Keratinocyte (primary cell): Measurements from ENCODE around the gene OBSCN. TPM values are rescaled to one million over a fixed set of nuclear protein-coding genes. Genes with fewer than 3 reads are reported as not detected.

Source experiments
- DNase-seq: peaks from one replicate; pipeline ENCODE4 v3.0.0-alpha.2; 2011; ENCODE audit warnings: low read depth, missing footprints, low spot score
- FAIRE-seq: peaks from 2 replicates; lab custom pipeline; 2011; peaks lifted over from hg19 to GRCh38; lab: Jason Lieb, UNC
- H2AFZ ChIP-seq: 2 replicates; pipeline ENCODE4 v1.6.0; 2012; ENCODE audit warnings: low read length, control low read depth, inconsistent platforms; ENCODE audit not compliant: control insufficient read depth
- H3K27ac ChIP-seq: 2 replicates; pipeline ENCODE4 v1.5.1; 2011; ENCODE audit warnings: low read length; ENCODE audit not compliant: control insufficient read depth, insufficient read depth
- H3K27me3 ChIP-seq: 3 replicates; pipeline ENCODE4 v1.6.0; 2011; ENCODE audit warnings: low read length; ENCODE audit not compliant: control insufficient read depth, insufficient read depth; ENCODE audit errors: extremely low read depth
- H3K36me3 ChIP-seq, 2 experiments: 2 replicates in 1 of 2; 3 replicates in 1 of 2; pipeline ENCODE4 v1.5.1; 2011; ENCODE audit warnings: low read length in 2 of 2, mild to moderate bottlenecking in 1 of 2; ENCODE audit not compliant: control insufficient read depth in 2 of 2, insufficient read depth in 2 of 2; ENCODE audit errors: extremely low read depth in 1 of 2
- H3K4me1 ChIP-seq: 3 replicates; pipeline ENCODE4 v1.5.1; 2011; ENCODE audit warnings: low read length; ENCODE audit not compliant: control insufficient read depth, insufficient read depth; ENCODE audit errors: extremely low read depth
- H3K4me2 ChIP-seq: 3 replicates; pipeline ENCODE4 v1.6.0; 2011; ENCODE audit warnings: low read depth, low read length; ENCODE audit not compliant: control insufficient read depth, insufficient read depth; ENCODE audit errors: extremely low read depth
- H3K4me3 ChIP-seq, 3 experiments: fragments of 200-600 bp in 1 of 3; sonication (generic) in 1 of 3; 2 replicates in 2 of 3; 3 replicates in 1 of 3; pipeline ENCODE4 v1.5.1; 2011 to 2016; ENCODE audit warnings: low read length in 3 of 3, mild to moderate bottlenecking in 3 of 3, control low read depth in 2 of 3, inconsistent platforms in 1 of 3, low read depth in 1 of 3, mixed read lengths in 1 of 3, mixed run types in 1 of 3, moderate library complexity in 1 of 3; ENCODE audit not compliant: control insufficient read depth in 2 of 3, insufficient read depth in 2 of 3; ENCODE audit errors: extremely low read depth in 1 of 3
- H3K79me2 ChIP-seq: 2 replicates; pipeline ENCODE4 v1.6.0; 2012; ENCODE audit warnings: low read length; ENCODE audit not compliant: control insufficient read depth, insufficient read depth
- H3K9ac ChIP-seq: 3 replicates; pipeline ENCODE4 v1.6.0; 2011; ENCODE audit warnings: low read length; ENCODE audit not compliant: control insufficient read depth, insufficient read depth; ENCODE audit errors: extremely low read depth
- H3K9me1 ChIP-seq: 3 replicates; pipeline ENCODE4 v1.6.0; 2011; ENCODE audit warnings: low read length; ENCODE audit not compliant: control insufficient read depth, insufficient read depth; ENCODE audit errors: extremely low read depth
- H3K9me3 ChIP-seq: 2 replicates; pipeline ENCODE4 v1.5.1; 2012; ENCODE audit warnings: low read depth, low read length; ENCODE audit not compliant: control insufficient read depth
- H4K20me1 ChIP-seq: 3 replicates; pipeline ENCODE4 v1.6.0; 2011; ENCODE audit warnings: low read length; ENCODE audit not compliant: control insufficient read depth, insufficient read depth; ENCODE audit errors: extremely low read depth
- EZH2 ChIP-seq: IDR thresholded peaks from one replicate; pipeline ENCODE4 v1.6.1; 2012; ENCODE audit warnings: inconsistent platforms, mild to moderate bottlenecking, low read length, moderate library complexity
- dilution Hi-C: fragments of 300-500 bp; cut with MboI; formaldehyde crosslinking; loops from one replicate; pipeline ENCODE4 v1.7.0; 2020; ENCODE audit warnings: low sequenced_read_pairs; ENCODE audit not compliant: extremely low pct_ligation_motif_present
- polyA plus RNA-seq, 5 experiments: library from polyadenylated mRNA; depleted of rRNA in 3 of 5; stranded (reverse) in 3 of 5; stranded (forward) in 1 of 5; unstranded in 1 of 5; fragments of >200 nt; gene quantifications; 1 replicate in 1 of 5; 2 replicates in 3 of 5; 3 replicates in 1 of 5; pipeline versions ENCODE4 v1.2.1 to v1.2.3, GENCODE V29; 2011 to 2012; ENCODE audit warnings: missing spikeins in 2 of 5, low read depth in 1 of 5, low replicate concordance in 1 of 5
- TF ChIP-seq, protein P1 (sequence below), 3 experiments: IDR thresholded peaks in 1 of 3; conservative IDR thresholded peaks in 1 of 3; optimal IDR thresholded peaks in 1 of 3; 2 replicates in 2 of 3; 3 replicates in 1 of 3; pipeline versions ENCODE3 to v1.5.1; 2011; ENCODE audit warnings: low read length in 3 of 3, mild to moderate bottlenecking in 3 of 3, moderate library complexity in 2 of 3, control low read depth in 1 of 3, inconsistent platforms in 1 of 3; ENCODE audit not compliant: insufficient read depth in 2 of 3; ENCODE audit errors: extremely low read depth in 1 of 3

The OBSCN gene
- polyA plus RNA-seq, 1 donor (not counting 4 experiments of a cell fraction or from before 2014, with no cell fraction given), result 1.8 TPM

DNA sequence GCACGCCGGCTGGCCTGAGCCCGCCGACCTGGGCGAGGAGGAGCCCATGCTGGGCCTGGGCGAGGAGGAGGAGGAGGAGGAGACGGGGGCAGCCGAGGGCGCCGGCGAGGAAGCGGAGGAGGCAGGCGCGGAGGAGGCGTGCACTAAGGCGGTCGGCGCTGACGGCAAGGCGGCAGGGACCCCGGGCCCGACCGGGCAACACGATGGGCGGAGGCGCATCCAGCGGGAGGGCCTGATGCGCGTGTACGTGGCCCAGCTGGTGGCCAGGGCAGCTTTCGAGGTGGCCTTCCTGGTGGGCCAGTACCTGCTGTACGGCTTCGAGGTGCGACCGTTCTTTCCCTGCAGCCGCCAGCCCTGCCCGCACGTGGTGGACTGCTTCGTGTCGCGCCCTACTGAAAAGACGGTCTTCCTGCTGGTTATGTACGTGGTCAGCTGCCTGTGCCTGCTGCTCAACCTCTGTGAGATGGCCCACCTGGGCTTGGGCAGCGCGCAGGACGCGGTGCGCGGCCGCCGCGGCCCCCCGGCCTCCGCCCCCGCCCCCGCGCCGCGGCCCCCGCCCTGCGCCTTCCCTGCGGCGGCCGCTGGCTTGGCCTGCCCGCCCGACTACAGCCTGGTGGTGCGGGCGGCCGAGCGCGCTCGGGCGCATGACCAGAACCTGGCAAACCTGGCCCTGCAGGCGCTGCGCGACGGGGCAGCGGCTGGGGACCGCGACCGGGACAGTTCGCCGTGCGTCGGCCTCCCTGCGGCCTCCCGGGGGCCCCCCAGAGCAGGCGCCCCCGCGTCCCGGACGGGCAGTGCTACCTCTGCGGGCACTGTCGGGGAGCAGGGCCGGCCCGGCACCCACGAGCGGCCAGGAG is 49.5 kb upstream of the OBSCN start:
- DNase-seq (no peak), FAIRE-seq (no peak)
- no peak overlapping the region for H3K9ac ChIP-seq
- TF ChIP-seq, protein P1, sequence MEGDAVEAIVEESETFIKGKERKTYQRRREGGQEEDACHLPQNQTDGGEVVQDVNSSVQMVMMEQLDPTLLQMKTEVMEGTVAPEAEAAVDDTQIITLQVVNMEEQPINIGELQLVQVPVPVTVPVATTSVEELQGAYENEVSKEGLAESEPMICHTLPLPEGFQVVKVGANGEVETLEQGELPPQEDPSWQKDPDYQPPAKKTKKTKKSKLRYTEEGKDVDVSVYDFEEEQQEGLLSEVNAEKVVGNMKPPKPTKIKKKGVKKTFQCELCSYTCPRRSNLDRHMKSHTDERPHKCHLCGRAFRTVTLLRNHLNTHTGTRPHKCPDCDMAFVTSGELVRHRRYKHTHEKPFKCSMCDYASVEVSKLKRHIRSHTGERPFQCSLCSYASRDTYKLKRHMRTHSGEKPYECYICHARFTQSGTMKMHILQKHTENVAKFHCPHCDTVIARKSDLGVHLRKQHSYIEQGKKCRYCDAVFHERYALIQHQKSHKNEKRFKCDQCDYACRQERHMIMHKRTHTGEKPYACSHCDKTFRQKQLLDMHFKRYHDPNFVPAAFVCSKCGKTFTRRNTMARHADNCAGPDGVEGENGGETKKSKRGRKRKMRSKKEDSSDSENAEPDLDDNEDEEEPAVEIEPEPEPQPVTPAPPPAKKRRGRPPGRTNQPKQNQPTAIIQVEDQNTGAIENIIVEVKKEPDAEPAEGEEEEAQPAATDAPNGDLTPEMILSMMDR (optimal IDR thresholded peaks at IDR 0.05 in 1 of 3, IDR thresholded peaks at IDR 0.05 in 1 of 3, conservative IDR thresholded peaks at IDR 0.05 in 1 of 3; ENCODE audit: extremely low read depth in 1 of 3, insufficient read depth in 2 of 3, low read length in 3 of 3), result no peak
- no peak for TF ChIP-seq EZH2
- H3K27ac ChIP-seq, result no peak overlapping the region
- no peak overlapping the region for H3K4me3 ChIP-seq
- peaks cover 42% of the 10 kb centered on the region for H3K4me1 ChIP-seq
- no peaks in the 10 kb centered on the region for H3K79me2 ChIP-seq
- no peaks in the 10 kb centered on the region for H3K27me3 ChIP-seq
- no peaks in the 10 kb centered on the region for H4K20me1 ChIP-seq
- H3K36me3 ChIP-seq, result no peaks in the 10 kb centered on the region
- no peak overlapping the region for H3K4me2 ChIP-seq
- no peak overlapping the region for H2AFZ ChIP-seq
- no peaks in the 10 kb centered on the region for H3K9me1 ChIP-seq
- H3K9me3 ChIP-seq, result no peaks in the 10 kb centered on the region
- dilution Hi-C loops, result no loop called here

DNA sequence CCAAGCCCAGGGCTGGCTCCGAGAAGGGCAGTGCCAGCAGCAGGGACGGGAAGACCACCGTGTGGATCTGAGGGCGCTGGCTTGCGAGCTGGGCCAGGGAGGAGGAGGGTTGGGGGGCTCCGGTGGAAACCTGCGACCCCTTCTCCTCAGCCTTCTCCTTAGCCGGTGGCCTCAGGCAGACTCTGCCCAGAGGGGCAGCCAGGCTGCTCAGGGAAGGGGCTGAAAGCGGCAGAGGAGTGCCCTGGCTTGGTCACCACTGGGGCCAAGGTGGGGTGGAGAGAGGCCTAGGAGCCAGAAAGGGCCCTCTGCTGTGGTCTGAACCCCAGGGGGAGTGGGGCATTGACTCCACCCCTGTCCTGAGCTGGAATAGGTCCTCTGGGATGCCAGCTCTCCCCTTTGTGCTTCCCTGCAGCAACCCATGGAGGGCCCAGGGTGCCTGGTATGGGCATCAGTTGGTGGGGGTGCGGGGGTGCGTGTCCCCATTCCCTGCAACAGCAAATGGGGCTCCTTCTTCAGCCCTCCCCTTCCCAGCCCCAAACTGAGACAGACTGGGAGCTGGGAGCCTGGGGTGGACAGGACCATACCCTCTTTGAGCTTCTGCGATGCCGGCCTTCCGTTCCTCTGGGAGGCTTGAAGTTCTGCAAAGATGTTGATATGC is 48.7 kb upstream of the OBSCN start:
- no peak overlapping the region for H3K4me2 ChIP-seq
- dilution Hi-C loops, result no loop called here
- TF ChIP-seq EZH2, result no peak
- TF ChIP-seq, protein P1 (optimal IDR thresholded peaks at IDR 0.05 in 1 of 3, IDR thresholded peaks at IDR 0.05 in 1 of 3, conservative IDR thresholded peaks at IDR 0.05 in 1 of 3; ENCODE audit: extremely low read depth in 1 of 3, insufficient read depth in 2 of 3, low read length in 3 of 3), result no peak
- H3K36me3 ChIP-seq, result no peaks in the 10 kb centered on the region
- no peaks in the 10 kb centered on the region for H3K79me2 ChIP-seq
- DNase-seq (no peak), FAIRE-seq (no peak)
- peaks cover 47% of the 10 kb centered on the region for H3K4me1 ChIP-seq
- no peak overlapping the region for H2AFZ ChIP-seq
- no peak overlapping the region for H3K4me3 ChIP-seq
- no peaks in the 10 kb centered on the region for H4K20me1 ChIP-seq
- no peak overlapping the region for H3K9ac ChIP-seq
- H3K27ac ChIP-seq, result no peak overlapping the region
- H3K9me3 ChIP-seq, result no peaks in the 10 kb centered on the region
- H3K9me1 ChIP-seq, result no peaks in the 10 kb centered on the region
- H3K27me3 ChIP-seq, result no peaks in the 10 kb centered on the region
